B cell (primary cell): ENCODE data around the gene LCN12. TPM values are rescaled to one million over a fixed set of nuclear protein-coding genes. Genes with fewer than 3 reads are reported as not detected.

Experiments used
- ATAC-seq: fragments of 200-7000 bp; cut with Tn5 transposase; one replicate; pipeline ENCODE4 v1.10.0; 2021; ENCODE audit warnings: low read depth, mild to moderate bottlenecking, moderate number of reproducible peaks, moderate library complexity
- CTCF ChIA-PET: fragments of 350-600 bp; sonication (Branson Sonifier 250); formaldehyde crosslinking; loops from one replicate; lab custom pipeline; 2021; ENCODE audit warnings: antibody characterized with exemption, inconsistent platforms; lab: Charles Lee
- POLR2A ChIA-PET: fragments of 350-600 bp; sonication (Branson Sonifier 250); formaldehyde crosslinking; loops from one replicate; lab custom pipeline; 2021; ENCODE audit warnings: antibody characterized with exemption; lab: Charles Lee
- DNase-seq: peaks from one replicate; pipeline ENCODE4 v3.0.0; 2013
- H2AFZ ChIP-seq: 2 replicates; pipeline ENCODE4 v1.6.1; 2012; ENCODE audit warnings: mild to moderate bottlenecking, low read depth, low read length; ENCODE audit not compliant: insufficient read depth, poor library complexity, severe bottlenecking
- H3K27ac ChIP-seq, 2 donors: 1 replicate in 1 of 2; 2 replicates in 1 of 2; pipeline ENCODE4 v1.5.1; 2012 to 2013; ENCODE audit warnings: low read length in 2 of 2, mild to moderate bottlenecking in 2 of 2, moderate library complexity in 1 of 2
- H3K27me3 ChIP-seq, 4 experiments: fragments of 200-600 bp in 1 of 4; sonication (generic) in 1 of 4; replicated peaks in 1 of 4; 1 replicate in 2 of 4; 2 replicates in 2 of 4; pipeline versions ENCODE4 v1.6.1 to v1.7.0; 2013 to 2016; ENCODE audit warnings: low read length in 3 of 4, mild to moderate bottlenecking in 2 of 4, mixed read lengths in 1 of 4, moderate library complexity in 1 of 4; ENCODE audit not compliant: insufficient read depth in 4 of 4, control insufficient read depth in 3 of 4; ENCODE audit errors: control extremely low read depth in 1 of 4
- H3K36me3 ChIP-seq, 2 experiments: replicated peaks in 1 of 2; 1 replicate in 1 of 2; 2 replicates in 1 of 2; pipeline versions ENCODE4 v1.6.1 to v1.7.1; 2013; ENCODE audit warnings: low read length in 1 of 2; ENCODE audit not compliant: insufficient read depth in 2 of 2, control insufficient read depth in 1 of 2; ENCODE audit errors: control extremely low read depth in 1 of 2, extremely low read depth in 1 of 2
- H3K4me1 ChIP-seq, 2 donors: fragments of 200-600 bp in 1 of 2; sonication (generic) in 1 of 2; 1 replicate in 1 of 2; 2 replicates in 1 of 2; pipeline versions ENCODE4 v1.5.1 to v1.6.1; 2013 to 2017; ENCODE audit warnings: low read length in 2 of 2; ENCODE audit not compliant: control insufficient read depth in 2 of 2, insufficient read depth in 2 of 2
- H3K4me2 ChIP-seq: replicated peaks from 2 replicates; pipeline ENCODE3; 2012; ENCODE audit warnings: mild to moderate bottlenecking, low read depth, low read length; ENCODE audit not compliant: poor library complexity, severe bottlenecking
- H3K4me3 ChIP-seq, 5 experiments: fragments of 200-600 bp in 1 of 5; sonication (generic) in 1 of 5; 1 replicate in 3 of 5; 2 replicates in 2 of 5; pipeline versions ENCODE4 v1.5.1 to v1.7.0; 2011 to 2016; ENCODE audit warnings: low read length in 4 of 5, mild to moderate bottlenecking in 4 of 5, low read depth in 2 of 5, control low read depth in 1 of 5, moderate library complexity in 1 of 5; ENCODE audit not compliant: insufficient read depth in 1 of 5; ENCODE audit errors: control extremely low read depth in 1 of 5, extremely low read depth in 1 of 5
- H3K79me2 ChIP-seq: fragments of 200-600 bp; sonication (generic); one replicate; pipeline ENCODE4 v1.6.0; 2016; ENCODE audit warnings: low read length; ENCODE audit not compliant: control insufficient read depth, insufficient read depth
- H3K9ac ChIP-seq: fragments of 200-600 bp; sonication (generic); 2 replicates; pipeline ENCODE4 v1.6.1; 2017; ENCODE audit warnings: mild to moderate bottlenecking, low read length, moderate library complexity
- H3K9me3 ChIP-seq, 3 donors: one replicate each; pipeline versions ENCODE4 v1.6.1 to v1.7.1; 2013; ENCODE audit warnings: low read length in 2 of 3; ENCODE audit not compliant: control insufficient read depth in 2 of 3, insufficient read depth in 1 of 3; ENCODE audit errors: control extremely low read depth in 1 of 3
- H4K20me1 ChIP-seq: 2 replicates; pipeline ENCODE4 v1.6.0; 2012; ENCODE audit warnings: mild to moderate bottlenecking, low read length; ENCODE audit not compliant: insufficient read depth, control insufficient read depth, poor library complexity, severe bottlenecking
- H3K27ac Mint-ChIP-seq: one replicate; pipeline ENCODE4 v1.8.0; 2021; ENCODE audit warnings: mixed read lengths
- H3K27me3 Mint-ChIP-seq: one replicate; pipeline ENCODE4 v1.8.0; 2021; ENCODE audit warnings: mixed read lengths
- H3K4me1 Mint-ChIP-seq: one replicate; pipeline ENCODE4 v1.8.0; 2021; ENCODE audit warnings: mixed read lengths
- H3K4me3 Mint-ChIP-seq: one replicate; pipeline ENCODE4 v1.8.0; 2021; ENCODE audit warnings: mixed read lengths
- H3K9me3 Mint-ChIP-seq: one replicate; pipeline ENCODE4 v1.8.0; 2022; ENCODE audit warnings: mixed read lengths; ENCODE audit not compliant: insufficient read depth
- CTCF ChIP-seq: fragments of 200-600 bp; IDR thresholded peaks from one replicate; pipeline ENCODE4 v1.8.0; 2022; ENCODE audit warnings: antibody characterized with exemption, mild to moderate bottlenecking
- EZH2 ChIP-seq: IDR thresholded peaks from 2 replicates; pipeline ENCODE4 v1.6.1; 2012; ENCODE audit warnings: borderline replicate concordance, low read depth, mild to moderate bottlenecking, moderate library complexity, low read length; ENCODE audit not compliant: insufficient read depth, poor library complexity, severe bottlenecking
- WGBS: methylation state at CpG from one replicate; pipeline ENCODE4 v1.1.5; 2013; ENCODE audit warnings: missing lambda C conversion rate; ENCODE audit not compliant: insufficient coverage; 5-methylcytosine and 5-hydroxymethylcytosine counted together
- intact Hi-C: fragments of 100-400 bp; cut with micrococcal nuclease; formaldehyde crosslinking; loops from one replicate; pipeline ENCODE4 v1.10.0; 2022
- polyA plus RNA-seq: library from polyadenylated mRNA; depleted of rRNA; stranded (reverse); fragments of >200 nt; gene quantifications from 2 replicates; pipeline ENCODE4 v1.2.3, GENCODE V29; 2012
- total RNA-seq, 2 donors: library from RNA; stranded (reverse); fragments of 120-200 nt in 1 of 2; gene quantifications; 1 replicate in 1 of 2; 2 replicates in 1 of 2; pipeline versions ENCODE4 v1.2.3 to v1.2.4, GENCODE V29; 2013 to 2022

LCN12 gene
- total and polyA plus RNA-seq, 2 donors (not counting 1 experiment from before 2014, with no cell fraction given): 2.4 to 2.6 TPM

- H3K9me3 Mint-ChIP-seq: no peaks in the 10 kb centered on the region
These were observed 8.5 kb upstream of the LCN12 start for GRCh38 chr9:136943291-136944211.

More at GRCh38 chr9:136943291-136944211, 8.5 kb upstream of the LCN12 start:
- H3K79me2 ChIP-seq: peaks cover 22% of the 10 kb centered on the region
- no peaks in the 10 kb centered on the region for H3K27me3 ChIP-seq
- intact Hi-C loops: loop anchor here (1.0 to 2.0 kb wide), 6 partner anchors 41 to 153 kb away; partner anchors contain the start of genes PAXX, PHPT1, TMEM141 and TRAF2
- peaks cover 6 to 22% of the 10 kb centered on the region in 2 donors for H3K4me1 ChIP-seq
- H3K27ac ChIP-seq: peak overlapping the region in 1 of 2 donors; percentile 48
- no peak for TF ChIP-seq EZH2
- TF ChIP-seq CTCF: no peak
- peak overlapping the region; percentile 69 for H3K9ac ChIP-seq
- peaks cover 45% of the 10 kb centered on the region for H4K20me1 ChIP-seq
- peak overlapping the region; percentile 60 for H2AFZ ChIP-seq
- ATAC-seq (no peak), DNase-seq (no peak)
- Mint-ChIP-seq H3K27ac (peak overlapping the region; percentile 75), H3K4me1 (peaks cover 9% of the 10 kb centered on the region), H3K27me3 (no peaks in the 10 kb centered on the region), H3K4me3 (peak overlapping the region; percentile 80)
- H3K4me2 ChIP-seq: peak overlapping the region; percentile 81
- ChIA-PET POLR2A (interaction anchor here (0.6 to 1.0 kb wide), 3 partner anchors 46 to 66 kb away, joined by 3 to 6 read pairs (median 3); partner anchors contain the start of gene TRAF2), CTCF (interaction anchor here (0.6 to 2.4 kb wide), 7 partner anchors 49 to 296 kb away, joined by 3 to 10 read pairs (median 6); partner anchors contain the start of genes AJM1 and PAXX)
- H3K36me3 ChIP-seq: peaks cover 2 to 36% of the 10 kb centered on the region in 2 experiments
- peak overlapping the region; percentile 47 to 72 (median 63) for H3K4me3 ChIP-seq
- 28% methylated on average over 56 of the region's 61 CpGs for WGBS
- H3K9me3 ChIP-seq: no peaks in the 10 kb centered on the region
